GM12878 (cell line): Measurements from ENCODE around the gene PI4KA. TPM values are rescaled to one million over a fixed set of nuclear protein-coding genes. Genes with fewer than 3 reads are reported as not detected.

ENCODE experiments used
- ATAC-seq: fragments of 200-7000 bp; cut with Tn5 transposase; 3 replicates; pipeline ENCODE4 v1.9.1; 2020; ENCODE audit warnings: mild to moderate bottlenecking, moderate library complexity
- BruUV-seq: library from RNA; stranded (reverse); fragments of 400-500 nt; replicated peaks from 2 replicates; lab custom pipeline; 2021; lab: Mats Ljungman, UMichigan
- CTCF ChIA-PET: fragments of 300-600 bp; sonication (Branson Sonifier 250); formaldehyde crosslinking; extraction: SDS; loops from one replicate; lab custom pipeline; 2021; ENCODE audit warnings: inconsistent platforms; lab: Yijun Ruan, JAX
- POLR2A ChIA-PET: fragments of 350-600 bp; formaldehyde crosslinking; extraction: SDS; loops from one replicate; lab custom pipeline; 2021; ENCODE audit warnings: inconsistent platforms; lab: Charles Lee
- RAD21 ChIA-PET: fragments of 300-600 bp; sonication (Branson Sonifier 250); formaldehyde crosslinking; loops from one replicate; lab custom pipeline; 2023; ENCODE audit warnings: antibody characterized with exemption; ENCODE audit not compliant: unreplicated experiment; lab: Charles Lee
- SMC1A ChIA-PET: fragments of 300-600 bp; sonication (Branson Sonifier 250); formaldehyde crosslinking; loops from one replicate; lab custom pipeline; 2023; ENCODE audit not compliant: unreplicated experiment, uncharacterized antibody; lab: Charles Lee
- DNase-seq: peaks from one replicate; pipeline ENCODE4 v3.0.0-alpha.2; 2011; ENCODE audit warnings: low read depth, low spot score
- FAIRE-seq: peaks from 3 replicates; lab custom pipeline; 2011; peaks lifted over from hg19 to GRCh38; lab: Jason Lieb, UNC
- H2AFZ ChIP-seq: 2 replicates; pipeline ENCODE4 v1.6.0; 2011; ENCODE audit warnings: low read depth, low read length, control low read depth; ENCODE audit not compliant: control insufficient read depth
- H3K27ac ChIP-seq: 2 replicates; pipeline ENCODE4 v1.5.1; 2011; ENCODE audit warnings: control low read depth; ENCODE audit not compliant: control insufficient read depth, insufficient read depth
- H3K27me3 ChIP-seq, 2 experiments: replicated peaks in 1 of 2; 2 replicates each; pipeline versions ENCODE4 v1.6.0 to v1.6.1; 2011; ENCODE audit warnings: low read length in 1 of 2; ENCODE audit not compliant: control insufficient read depth in 2 of 2, insufficient read depth in 2 of 2
- H3K36me3 ChIP-seq, 2 experiments: 2 replicates each; pipeline ENCODE4 v1.5.1; 2011; ENCODE audit warnings: low read length in 1 of 2; ENCODE audit not compliant: control insufficient read depth in 2 of 2, insufficient read depth in 2 of 2
- H3K4me1 ChIP-seq: 2 replicates; pipeline ENCODE4 v1.6.1; 2011; ENCODE audit warnings: mild to moderate bottlenecking, low read length, moderate library complexity, mixed read lengths; ENCODE audit not compliant: control insufficient read depth, insufficient read depth
- H3K4me2 ChIP-seq: 2 replicates; pipeline ENCODE4 v1.6.0; 2011; ENCODE audit warnings: control low read depth; ENCODE audit not compliant: control insufficient read depth, insufficient read depth
- H3K4me3 ChIP-seq: fragments of 200-600 bp; sonication (generic); 2 replicates; pipeline ENCODE4 v1.5.1; 2016
- H3K79me2 ChIP-seq: 2 replicates; pipeline ENCODE4 v1.6.0; 2011; ENCODE audit warnings: low read length; ENCODE audit not compliant: control insufficient read depth, insufficient read depth
- H3K9ac ChIP-seq: 2 replicates; pipeline ENCODE4 v1.8.0; 2011; ENCODE audit warnings: low read length, control low read depth, mixed read lengths; ENCODE audit not compliant: control insufficient read depth, insufficient read depth
- H3K9me3 ChIP-seq: replicated peaks from 3 replicates; pipeline ENCODE4 v1.5.1; 2011; ENCODE audit warnings: mild to moderate bottlenecking, low read length; ENCODE audit not compliant: control insufficient read depth, insufficient read depth
- H4K20me1 ChIP-seq: 2 replicates; pipeline ENCODE4 v1.6.0; 2011; ENCODE audit not compliant: control insufficient read depth, insufficient read depth
- FOXM1 ChIP-seq: IDR thresholded peaks from 2 replicates; pipeline ENCODE4 v1.6.1; 2012; ENCODE audit warnings: low read depth, mild to moderate bottlenecking, inconsistent platforms, low read length, moderate library complexity
- JUND ChIP-seq: IDR thresholded peaks from 2 replicates; pipeline ENCODE4 v1.6.1; 2012; ENCODE audit warnings: low read depth, mild to moderate bottlenecking, low read length, improper control_type of control experiment, moderate library complexity
- NFIC ChIP-seq: IDR thresholded peaks from 2 replicates; pipeline ENCODE4 v1.6.1; 2012; ENCODE audit warnings: low read depth, mild to moderate bottlenecking, inconsistent platforms, low read length, moderate library complexity
- NR2C1 ChIP-seq: fragments of 450-650 bp; IDR thresholded peaks from 2 replicates; pipeline ENCODE4 v1.6.1; 2017; ENCODE audit warnings: antibody characterized with exemption, mild to moderate bottlenecking, moderate library complexity
- POLR2AphosphoS2 ChIP-seq: IDR thresholded peaks from 2 replicates; pipeline ENCODE4 v1.6.1; 2011; ENCODE audit warnings: low read depth, mild to moderate bottlenecking, low read length, improper control_type of control experiment, moderate library complexity
- SMC3 ChIP-seq: IDR thresholded peaks from 2 replicates; pipeline ENCODE4 v1.6.1; 2011; ENCODE audit warnings: low read length, improper control_type of control experiment, borderline replicate concordance
- WRNIP1 ChIP-seq: IDR thresholded peaks from 2 replicates; pipeline ENCODE4 v1.6.1; 2011; ENCODE audit warnings: low read depth, low read length, improper control_type of control experiment, borderline replicate concordance
- WGBS: methylation state at CpG from one replicate; pipeline ENCODE4 v1.1.6; 2016; ENCODE audit warnings: low lambda C conversion rate; ENCODE audit not compliant: insufficient replicate concordance, insufficient coverage; ENCODE audit errors: missing lambda C conversion rate; 5-methylcytosine and 5-hydroxymethylcytosine counted together
- in situ Hi-C: fragments of 300-500 bp; cut with MboI; formaldehyde crosslinking; loops from 9 replicates; pipeline ENCODE4 v1.14.3; 2018; ENCODE audit warnings: mixed read lengths
- intact Hi-C: fragments of 100-400 bp; cut with micrococcal nuclease; formaldehyde crosslinking; loops from one replicate; pipeline ENCODE4 v1.14.2; 2022; ENCODE audit not compliant: unreplicated experiment
- polyA plus RNA-seq, 11 experiments: library from polyadenylated mRNA; depleted of rRNA in 4 of 11; unstranded in 6 of 11; stranded (reverse) in 5 of 11; fragments of >200 nt; fragmentation: Nextera tagmentation in 4 of 11; fragmentation: Illumina TruSeq in 1 of 11; extraction: Ambion mirVana in 4 of 11; extraction: Trizol in 1 of 11; gene quantifications; 1 replicate in 1 of 11; 2 replicates in 10 of 11; pipeline versions ENCODE4 v1.2.1 to v1.2.3, GENCODE V29; 2011 to 2016; ENCODE audit warnings: inconsistent platforms in 2 of 11, missing spikeins in 2 of 11, low read depth in 1 of 11
- total RNA-seq, 4 experiments: library from RNA; depleted of rRNA in 3 of 4; stranded (reverse); fragments of >200 nt in 3 of 4; fragmentation: Illumina TruSeq in 1 of 4; extraction: Trizol in 1 of 4; gene quantifications; 2 replicates each; pipeline versions ENCODE4 v1.2.1 to v1.2.3, GENCODE V29; 2013 to 2021

The PI4KA gene
- total and polyA plus RNA-seq, 10 of the 15 experiments (the other 5 are each of a cell fraction or from before 2014, with no cell fraction given) = 4.2 to 78.4 (median 42.1) TPM

GRCh38 chr22:20672732-20673131, 185.9 kb downstream of the PI4KA start:
- H3K27me3 ChIP-seq = 0 out of 4 replicates have a peak, but pooled peaks cover 0 to 1% of the 10 kb centered on the region in 2 experiments
- no peaks in the 10 kb centered on the region for H3K4me1 ChIP-seq
- intact Hi-C loops (no loop called here), in situ Hi-C loops (no loop called here)
- no peak overlapping the region for H3K4me2 ChIP-seq
- no peak for DNase-seq
- H3K36me3 ChIP-seq = no peaks in the 10 kb centered on the region
- H3K9me3 ChIP-seq = no peaks in the 10 kb centered on the region
- no TSS peak for BruUV-seq
- H3K4me3 ChIP-seq = no peak overlapping the region
- ChIA-PET POLR2A (no interaction called here), CTCF (no interaction called here), RAD21 (no interaction called here)
- 30% methylated on average over 3 of the region's 3 CpGs for WGBS
- FAIRE-seq = no peak
- H3K9ac ChIP-seq = no peak overlapping the region
- H2AFZ ChIP-seq = no peak overlapping the region
- TF ChIP-seq NR2C1 (no peak), SMC3 (no peak), NFIC (no peak), POLR2AphosphoS2 (no peak), JUND (no peak), FOXM1 (no peak)
- TF ChIP-seq, all 136 proteins: peak for 0
- no peak overlapping the region for H3K27ac ChIP-seq
- no peak for ATAC-seq
- H4K20me1 ChIP-seq = no peaks in the 10 kb centered on the region
- SMC1A ChIA-PET = no interaction called here
- H3K79me2 ChIP-seq = no peaks in the 10 kb centered on the region

DNA sequence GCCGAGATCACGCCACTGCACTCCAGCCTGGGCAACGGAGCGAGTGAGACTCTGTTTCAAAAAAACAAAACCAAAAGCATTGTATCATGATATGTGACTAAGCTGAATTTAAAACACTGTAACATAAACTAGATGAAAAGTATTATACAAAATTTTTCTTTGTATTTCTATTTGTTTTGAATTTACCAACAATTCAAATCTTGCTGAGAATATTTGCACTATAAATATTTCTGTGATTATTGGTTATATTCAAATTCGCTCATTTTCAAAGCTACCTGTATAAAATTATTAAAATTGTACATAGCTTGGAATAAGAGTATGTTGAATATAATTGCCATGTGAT, 186.6 kb downstream of the PI4KA start:
- Histone ChIP-seq H3K79me2 (no peaks in the 10 kb centered on the region), H2AFZ (no peak overlapping the region), H3K4me1 (no peaks in the 10 kb centered on the region), H3K27me3 (0 out of 4 replicates have a peak, but pooled peaks cover 0 to 1% of the 10 kb centered on the region in 2 experiments), H3K4me3 (no peak overlapping the region), H3K4me2 (no peak overlapping the region), H3K9me3 (no peaks in the 10 kb centered on the region), H4K20me1 (no peaks in the 10 kb centered on the region), H3K9ac (no peak overlapping the region), H3K36me3 (no peaks in the 10 kb centered on the region), H3K27ac (no peak overlapping the region)
- FAIRE-seq = no peak
- in situ Hi-C loops = no loop called here
- POLR2A ChIA-PET = no interaction called here
- CTCF ChIA-PET = no interaction called here
- RAD21 ChIA-PET = no interaction called here
- SMC1A ChIA-PET = interaction anchor here (1.4 kb wide), 1 partner anchor 49 kb away, joined by 4 read pairs; no protein-coding TSS in a partner anchor
- intact Hi-C loops = no loop called here
- WGBS = 66% methylated on average over 5 of the region's 5 CpGs
- TF ChIP-seq WRNIP1 = no peak
- ATAC-seq = no peak
- no TSS peak for BruUV-seq
- no peak for DNase-seq
